Liver (tissue), 9 donors: ENCODE results near the gene C2CD4C. TPM values are rescaled to one million over a fixed set of nuclear protein-coding genes. Genes with fewer than 3 reads are reported as not detected.

ENCODE experiments used
- DNase-seq: peaks from one replicate; pipeline ENCODE4 v3.0.0-alpha.2; 2017; ENCODE audit warnings: low spot score
- H3K27ac ChIP-seq, 2 donors: one replicate each; pipeline ENCODE4 v1.7.0; 2013; ENCODE audit warnings: inconsistent platforms in 2 of 2, low read length in 2 of 2, control low read depth in 1 of 2, low read depth in 1 of 2, mild to moderate bottlenecking in 1 of 2
- H3K27me3 ChIP-seq, 4 donors: one replicate each; pipeline versions ENCODE4 v1.6.1 to v1.7.0; 2013; ENCODE audit warnings: low read length in 3 of 4, inconsistent platforms in 1 of 4, mild to moderate bottlenecking in 1 of 4, moderate library complexity in 1 of 4; ENCODE audit not compliant: control insufficient read depth in 4 of 4, insufficient read depth in 4 of 4
- H3K36me3 ChIP-seq, 4 donors: one replicate each; pipeline versions ENCODE4 v1.6.1 to v1.7.0; 2013; ENCODE audit warnings: low read length in 3 of 4, mild to moderate bottlenecking in 3 of 4, low read depth in 1 of 4, moderate library complexity in 1 of 4; ENCODE audit not compliant: control insufficient read depth in 4 of 4, insufficient read depth in 3 of 4
- H3K4me1 ChIP-seq, 4 donors: one replicate each; pipeline versions ENCODE4 v1.6.1 to v1.7.0; 2013; ENCODE audit warnings: low read length in 3 of 4, mild to moderate bottlenecking in 3 of 4, moderate library complexity in 1 of 4; ENCODE audit not compliant: control insufficient read depth in 4 of 4, insufficient read depth in 4 of 4
- H3K4me3 ChIP-seq, 3 donors: one replicate each; pipeline versions ENCODE4 v1.6.1 to v1.7.0; 2013; ENCODE audit warnings: low read length in 3 of 3, control low read depth in 1 of 3, low read depth in 1 of 3, mild to moderate bottlenecking in 1 of 3
- H3K9ac ChIP-seq, 2 donors: one replicate each; pipeline ENCODE4 v1.7.0; 2013; ENCODE audit warnings: low read length in 2 of 2, mild to moderate bottlenecking in 2 of 2, moderate library complexity in 2 of 2, control low read depth in 1 of 2, low read depth in 1 of 2
- H3K9me3 ChIP-seq, 4 donors: one replicate each; pipeline versions ENCODE4 v1.6.1 to v1.7.0; 2013; ENCODE audit warnings: low read length in 3 of 4; ENCODE audit not compliant: control insufficient read depth in 4 of 4
- FOXA1 ChIP-seq: IDR thresholded peaks from 2 replicates; pipeline ENCODE4 v1.6.1; 2016; ENCODE audit warnings: antibody characterized with exemption
- GABPA ChIP-seq, 2 donors: IDR thresholded peaks in 1 of 2; conservative IDR thresholded peaks in 1 of 2; 2 replicates each; pipeline ENCODE4 v1.6.1; 2016; ENCODE audit warnings: antibody characterized with exemption in 2 of 2, mild to moderate bottlenecking in 1 of 2, moderate library complexity in 1 of 2
- HNF4A ChIP-seq, 2 donors: conservative IDR thresholded peaks; 2 replicates each; pipeline ENCODE4 v1.6.1; 2016; ENCODE audit warnings: antibody characterized with exemption in 2 of 2, mild to moderate bottlenecking in 2 of 2
- JUND ChIP-seq, 2 donors: IDR thresholded peaks; 2 replicates each; pipeline ENCODE4 v1.6.1; 2016; ENCODE audit warnings: antibody characterized with exemption in 2 of 2
- NR2F2 ChIP-seq: IDR thresholded peaks from 2 replicates; pipeline ENCODE4 v1.6.1; 2016; ENCODE audit warnings: antibody characterized with exemption
- RAD21 ChIP-seq, 2 donors: IDR thresholded peaks; 2 replicates each; pipeline ENCODE4 v1.6.1; 2016; ENCODE audit warnings: antibody characterized with exemption in 2 of 2, mild to moderate bottlenecking in 2 of 2
- REST ChIP-seq: IDR thresholded peaks from 2 replicates; pipeline ENCODE4 v1.6.1; 2016; ENCODE audit warnings: antibody characterized with exemption, mild to moderate bottlenecking
- RXRA ChIP-seq, 2 donors: IDR thresholded peaks; 2 replicates each; pipeline ENCODE4 v1.6.1; 2017 to 2018; ENCODE audit warnings: antibody characterized with exemption in 2 of 2, mild to moderate bottlenecking in 1 of 2
- SP1 ChIP-seq: IDR thresholded peaks from 2 replicates; pipeline ENCODE4 v1.6.1; 2018; ENCODE audit warnings: antibody characterized with exemption, mild to moderate bottlenecking
- WGBS: extraction: QIAGEN DNeasy Blood & Tissue Kit; methylation state at CpG from one replicate; pipeline ENCODE4 v1.1.7; 2013; 5-methylcytosine and 5-hydroxymethylcytosine counted together
- polyA plus RNA-seq, 2 donors: library from polyadenylated mRNA; stranded (reverse) in 1 of 2; unstranded in 1 of 2; fragments of 200-250 nt in 1 of 2; fragments of >200 nt in 1 of 2; fragmentation: Nextera tagmentation in 1 of 2; extraction: Ambion mirVana in 1 of 2; gene quantifications; one replicate each; pipeline versions ENCODE4 v1.2.1 to v1.2.3, GENCODE V29; 2013 to 2015
- total RNA-seq, 2 donors: library from RNA; depleted of rRNA; stranded (reverse); fragments of >200 nt; gene quantifications; one replicate each; pipeline ENCODE4 v1.2.3, GENCODE V29; 2014
- TF ChIP-seq, protein P1 (sequence below): IDR thresholded peaks from 2 replicates; pipeline ENCODE4 v1.6.1; 2016; ENCODE audit warnings: antibody characterized with exemption
- TF ChIP-seq, protein P2 (sequence below): fragments of 150-350 bp; IDR thresholded peaks from 2 replicates; pipeline ENCODE4 v1.5.1; 2017; ENCODE audit warnings: improper control_type of control experiment, low read depth, low read length; ENCODE audit not compliant: missing input control
- donor health status: healthy.
- donor health status: healthy.
- donor health status: healthy.
- donor health status: healthy.
- donor health status: healthy.

The C2CD4C gene
- total and polyA plus RNA-seq, 4 donors = 0.08 to 0.42 (median 0.19) TPM

- Histone ChIP-seq H3K9ac (no peak overlapping the region), H3K36me3 (peaks cover 0 to 6% (median 2%) of the 10 kb centered on the region in 4 donors), H3K4me3 (no peak overlapping the region), H3K4me1 (peaks cover 0 to 6% (median 2%) of the 10 kb centered on the region in 4 donors), H3K27me3 (no peaks in the 10 kb centered on the region), H3K27ac (no peak overlapping the region), H3K9me3 (no peaks in the 10 kb centered on the region)
- no peak for TF ChIP-seq FOXA1
- 95% methylated on average over 31 of the region's 31 CpGs for WGBS
- no peak for DNase-seq
Measured at GRCh38 chr19:455851-456546, 47.1 kb upstream of the C2CD4C start.

- 97% methylated on average over 39 of the region's 39 CpGs for WGBS
- H3K4me1 ChIP-seq = peaks cover 0 to 6% (median 2%) of the 10 kb centered on the region in 4 donors
Measured at GRCh38 chr19:455031-455705, 46.2 kb upstream of the C2CD4C start.

More at GRCh38 chr19:455031-455705, 46.2 kb upstream of the C2CD4C start:
- H3K4me3 ChIP-seq = no peak overlapping the region
- H3K9ac ChIP-seq = no peak overlapping the region
- no peaks in the 10 kb centered on the region for H3K27me3 ChIP-seq
- no peak for DNase-seq
- H3K36me3 ChIP-seq = peaks cover 0 to 6% (median 2%) of the 10 kb centered on the region in 4 donors
- H3K9me3 ChIP-seq = no peaks in the 10 kb centered on the region
- no peak for TF ChIP-seq SP1
- TF ChIP-seq REST = no peak
- TF ChIP-seq GABPA (IDR thresholded peaks at IDR 0.05 in 1 of 2, conservative IDR thresholded peaks at IDR 0.05 in 1 of 2) = no peak
- TF ChIP-seq NR2F2 = no peak
- TF ChIP-seq JUND (IDR thresholded peaks at IDR 0.05) = no peak
- TF ChIP-seq, protein P1, sequence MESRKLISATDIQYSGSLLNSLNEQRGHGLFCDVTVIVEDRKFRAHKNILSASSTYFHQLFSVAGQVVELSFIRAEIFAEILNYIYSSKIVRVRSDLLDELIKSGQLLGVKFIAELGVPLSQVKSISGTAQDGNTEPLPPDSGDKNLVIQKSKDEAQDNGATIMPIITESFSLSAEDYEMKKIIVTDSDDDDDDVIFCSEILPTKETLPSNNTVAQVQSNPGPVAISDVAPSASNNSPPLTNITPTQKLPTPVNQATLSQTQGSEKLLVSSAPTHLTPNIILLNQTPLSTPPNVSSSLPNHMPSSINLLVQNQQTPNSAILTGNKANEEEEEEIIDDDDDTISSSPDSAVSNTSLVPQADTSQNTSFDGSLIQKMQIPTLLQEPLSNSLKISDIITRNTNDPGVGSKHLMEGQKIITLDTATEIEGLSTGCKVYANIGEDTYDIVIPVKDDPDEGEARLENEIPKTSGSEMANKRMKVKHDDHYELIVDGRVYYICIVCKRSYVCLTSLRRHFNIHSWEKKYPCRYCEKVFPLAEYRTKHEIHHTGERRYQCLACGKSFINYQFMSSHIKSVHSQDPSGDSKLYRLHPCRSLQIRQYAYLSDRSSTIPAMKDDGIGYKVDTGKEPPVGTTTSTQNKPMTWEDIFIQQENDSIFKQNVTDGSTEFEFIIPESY = no peak
- TF ChIP-seq HNF4A (conservative IDR thresholded peaks at IDR 0.05) = no peak
- no peak for TF ChIP-seq RAD21 (IDR thresholded peaks at IDR 0.05)
- no peak for TF ChIP-seq RXRA (IDR thresholded peaks at IDR 0.05)
- TF ChIP-seq, protein P2, sequence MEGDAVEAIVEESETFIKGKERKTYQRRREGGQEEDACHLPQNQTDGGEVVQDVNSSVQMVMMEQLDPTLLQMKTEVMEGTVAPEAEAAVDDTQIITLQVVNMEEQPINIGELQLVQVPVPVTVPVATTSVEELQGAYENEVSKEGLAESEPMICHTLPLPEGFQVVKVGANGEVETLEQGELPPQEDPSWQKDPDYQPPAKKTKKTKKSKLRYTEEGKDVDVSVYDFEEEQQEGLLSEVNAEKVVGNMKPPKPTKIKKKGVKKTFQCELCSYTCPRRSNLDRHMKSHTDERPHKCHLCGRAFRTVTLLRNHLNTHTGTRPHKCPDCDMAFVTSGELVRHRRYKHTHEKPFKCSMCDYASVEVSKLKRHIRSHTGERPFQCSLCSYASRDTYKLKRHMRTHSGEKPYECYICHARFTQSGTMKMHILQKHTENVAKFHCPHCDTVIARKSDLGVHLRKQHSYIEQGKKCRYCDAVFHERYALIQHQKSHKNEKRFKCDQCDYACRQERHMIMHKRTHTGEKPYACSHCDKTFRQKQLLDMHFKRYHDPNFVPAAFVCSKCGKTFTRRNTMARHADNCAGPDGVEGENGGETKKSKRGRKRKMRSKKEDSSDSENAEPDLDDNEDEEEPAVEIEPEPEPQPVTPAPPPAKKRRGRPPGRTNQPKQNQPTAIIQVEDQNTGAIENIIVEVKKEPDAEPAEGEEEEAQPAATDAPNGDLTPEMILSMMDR = no peak
- H3K27ac ChIP-seq = no peak overlapping the region
